ENCODE measurements around the gene DUSP21.

The DUSP21 gene

DNA sequence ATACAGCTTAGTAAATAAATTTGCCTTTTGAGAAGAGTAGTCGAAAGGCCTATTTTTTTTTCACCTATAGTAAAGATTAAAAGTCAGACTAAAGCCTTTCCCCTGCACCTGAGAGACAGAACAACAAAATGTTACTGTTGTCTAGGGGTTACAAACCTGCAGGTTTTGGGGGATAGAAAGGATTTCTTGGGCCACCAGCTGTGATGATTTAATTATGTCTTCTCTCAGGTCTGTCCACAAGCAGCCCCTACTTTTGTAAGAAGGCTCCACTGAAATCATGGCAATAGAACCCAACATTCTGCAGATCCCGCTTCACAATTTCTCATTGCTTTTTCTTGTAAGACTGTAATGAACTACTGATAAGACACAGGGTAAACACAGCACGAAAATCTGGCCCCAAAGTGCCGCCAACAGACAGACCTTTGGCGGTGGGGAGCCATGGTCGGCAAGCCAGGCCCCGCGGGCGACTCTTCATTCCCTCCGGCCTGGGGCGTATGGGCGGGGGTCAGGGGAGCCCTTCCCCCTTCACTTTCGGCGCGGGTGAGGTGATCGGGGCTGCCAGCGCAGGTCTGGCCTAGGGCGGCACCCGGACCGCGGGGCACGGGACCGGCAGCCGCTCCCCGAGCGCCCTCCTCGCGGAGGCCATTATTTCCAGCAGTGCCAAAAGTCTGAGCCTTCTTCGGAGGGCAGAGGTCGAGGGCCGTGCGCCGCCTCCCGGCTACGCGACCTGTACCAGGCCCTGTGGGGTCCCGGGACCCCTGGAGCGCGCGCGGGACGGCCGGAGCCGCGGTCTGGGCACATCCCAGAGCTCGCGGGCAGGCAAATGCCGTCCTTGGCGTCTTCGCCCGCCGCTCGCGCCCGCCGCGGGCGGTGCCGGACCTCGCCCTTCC, 28.4 kb downstream of the DUSP21 start:
- TF ChIP-seq SNAI2 (CRISPR knock-in tag; IDR thresholded peaks at IDR 0.05) (no peak), ZNF565 (CRISPR knock-in tag; conservative IDR thresholded peaks at IDR 0.05; ENCODE audit: low read depth) (no peak), ZNF8 (CRISPR knock-in tag; IDR thresholded peaks at IDR 0.05) (no peak), TOX (CRISPR knock-in tag; IDR thresholded peaks at IDR 0.05; ENCODE audit: borderline replicate concordance) (no peak), ZFP30 (CRISPR knock-in tag; IDR thresholded peaks at IDR 0.05) (no peak), CSDC2 (CRISPR knock-in tag; IDR thresholded peaks at IDR 0.05) (no peak), OSR1 (CRISPR knock-in tag; IDR thresholded peaks at IDR 0.05) (no peak), RARB (CRISPR knock-in tag; IDR thresholded peaks at IDR 0.05) (no peak), GLIS3 (CRISPR knock-in tag; IDR thresholded peaks at IDR 0.05) (no peak), ESRRG (CRISPR knock-in tag; IDR thresholded peaks at IDR 0.05) (no peak), BACH2 (CRISPR knock-in tag; IDR thresholded peaks at IDR 0.05; ENCODE audit: borderline replicate concordance) (no peak), PPARA (CRISPR knock-in tag; IDR thresholded peaks at IDR 0.05; ENCODE audit: borderline replicate concordance) (no peak)
- TF ChIP-seq, protein P1, sequence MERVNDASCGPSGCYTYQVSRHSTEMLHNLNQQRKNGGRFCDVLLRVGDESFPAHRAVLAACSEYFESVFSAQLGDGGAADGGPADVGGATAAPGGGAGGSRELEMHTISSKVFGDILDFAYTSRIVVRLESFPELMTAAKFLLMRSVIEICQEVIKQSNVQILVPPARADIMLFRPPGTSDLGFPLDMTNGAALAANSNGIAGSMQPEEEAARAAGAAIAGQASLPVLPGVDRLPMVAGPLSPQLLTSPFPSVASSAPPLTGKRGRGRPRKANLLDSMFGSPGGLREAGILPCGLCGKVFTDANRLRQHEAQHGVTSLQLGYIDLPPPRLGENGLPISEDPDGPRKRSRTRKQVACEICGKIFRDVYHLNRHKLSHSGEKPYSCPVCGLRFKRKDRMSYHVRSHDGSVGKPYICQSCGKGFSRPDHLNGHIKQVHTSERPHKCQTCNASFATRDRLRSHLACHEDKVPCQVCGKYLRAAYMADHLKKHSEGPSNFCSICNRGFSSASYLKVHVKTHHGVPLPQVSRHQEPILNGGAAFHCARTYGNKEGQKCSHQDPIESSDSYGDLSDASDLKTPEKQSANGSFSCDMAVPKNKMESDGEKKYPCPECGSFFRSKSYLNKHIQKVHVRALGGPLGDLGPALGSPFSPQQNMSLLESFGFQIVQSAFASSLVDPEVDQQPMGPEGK (CRISPR knock-in tag; IDR thresholded peaks at IDR 0.05; ENCODE audit: borderline replicate concordance) = no peak
- TF ChIP-seq, protein P2, sequence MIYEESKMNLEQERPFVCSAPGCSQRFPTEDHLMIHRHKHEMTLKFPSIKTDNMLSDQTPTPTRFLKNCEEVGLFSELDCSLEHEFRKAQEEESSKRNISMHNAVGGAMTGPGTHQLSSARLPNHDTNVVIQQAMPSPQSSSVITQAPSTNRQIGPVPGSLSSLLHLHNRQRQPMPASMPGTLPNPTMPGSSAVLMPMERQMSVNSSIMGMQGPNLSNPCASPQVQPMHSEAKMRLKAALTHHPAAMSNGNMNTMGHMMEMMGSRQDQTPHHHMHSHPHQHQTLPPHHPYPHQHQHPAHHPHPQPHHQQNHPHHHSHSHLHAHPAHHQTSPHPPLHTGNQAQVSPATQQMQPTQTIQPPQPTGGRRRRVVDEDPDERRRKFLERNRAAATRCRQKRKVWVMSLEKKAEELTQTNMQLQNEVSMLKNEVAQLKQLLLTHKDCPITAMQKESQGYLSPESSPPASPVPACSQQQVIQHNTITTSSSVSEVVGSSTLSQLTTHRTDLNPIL (CRISPR knock-in tag; IDR thresholded peaks at IDR 0.05; ENCODE audit: low read depth) = no peak
- TF ChIP-seq, protein P3, sequence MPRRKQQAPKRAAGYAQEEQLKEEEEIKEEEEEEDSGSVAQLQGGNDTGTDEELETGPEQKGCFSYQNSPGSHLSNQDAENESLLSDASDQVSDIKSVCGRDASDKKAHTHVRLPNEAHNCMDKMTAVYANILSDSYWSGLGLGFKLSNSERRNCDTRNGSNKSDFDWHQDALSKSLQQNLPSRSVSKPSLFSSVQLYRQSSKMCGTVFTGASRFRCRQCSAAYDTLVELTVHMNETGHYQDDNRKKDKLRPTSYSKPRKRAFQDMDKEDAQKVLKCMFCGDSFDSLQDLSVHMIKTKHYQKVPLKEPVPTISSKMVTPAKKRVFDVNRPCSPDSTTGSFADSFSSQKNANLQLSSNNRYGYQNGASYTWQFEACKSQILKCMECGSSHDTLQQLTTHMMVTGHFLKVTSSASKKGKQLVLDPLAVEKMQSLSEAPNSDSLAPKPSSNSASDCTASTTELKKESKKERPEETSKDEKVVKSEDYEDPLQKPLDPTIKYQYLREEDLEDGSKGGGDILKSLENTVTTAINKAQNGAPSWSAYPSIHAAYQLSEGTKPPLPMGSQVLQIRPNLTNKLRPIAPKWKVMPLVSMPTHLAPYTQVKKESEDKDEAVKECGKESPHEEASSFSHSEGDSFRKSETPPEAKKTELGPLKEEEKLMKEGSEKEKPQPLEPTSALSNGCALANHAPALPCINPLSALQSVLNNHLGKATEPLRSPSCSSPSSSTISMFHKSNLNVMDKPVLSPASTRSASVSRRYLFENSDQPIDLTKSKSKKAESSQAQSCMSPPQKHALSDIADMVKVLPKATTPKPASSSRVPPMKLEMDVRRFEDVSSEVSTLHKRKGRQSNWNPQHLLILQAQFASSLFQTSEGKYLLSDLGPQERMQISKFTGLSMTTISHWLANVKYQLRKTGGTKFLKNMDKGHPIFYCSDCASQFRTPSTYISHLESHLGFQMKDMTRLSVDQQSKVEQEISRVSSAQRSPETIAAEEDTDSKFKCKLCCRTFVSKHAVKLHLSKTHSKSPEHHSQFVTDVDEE (CRISPR knock-in tag; IDR thresholded peaks at IDR 0.05) = no peak
- TF ChIP-seq, protein P4, sequence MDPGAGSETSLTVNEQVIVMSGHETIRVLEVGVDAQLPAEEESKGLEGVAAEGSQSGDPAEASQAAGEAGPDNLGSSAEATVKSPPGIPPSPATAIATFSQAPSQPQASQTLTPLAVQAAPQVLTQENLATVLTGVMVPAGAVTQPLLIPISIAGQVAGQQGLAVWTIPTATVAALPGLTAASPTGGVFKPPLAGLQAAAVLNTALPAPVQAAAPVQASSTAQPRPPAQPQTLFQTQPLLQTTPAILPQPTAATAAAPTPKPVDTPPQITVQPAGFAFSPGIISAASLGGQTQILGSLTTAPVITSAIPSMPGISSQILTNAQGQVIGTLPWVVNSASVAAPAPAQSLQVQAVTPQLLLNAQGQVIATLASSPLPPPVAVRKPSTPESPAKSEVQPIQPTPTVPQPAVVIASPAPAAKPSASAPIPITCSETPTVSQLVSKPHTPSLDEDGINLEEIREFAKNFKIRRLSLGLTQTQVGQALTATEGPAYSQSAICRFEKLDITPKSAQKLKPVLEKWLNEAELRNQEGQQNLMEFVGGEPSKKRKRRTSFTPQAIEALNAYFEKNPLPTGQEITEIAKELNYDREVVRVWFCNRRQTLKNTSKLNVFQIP (CRISPR knock-in tag; IDR thresholded peaks at IDR 0.05; ENCODE audit: borderline replicate concordance, low read depth) = no peak
- ATAC-seq = peak; percentile 55

DNA sequence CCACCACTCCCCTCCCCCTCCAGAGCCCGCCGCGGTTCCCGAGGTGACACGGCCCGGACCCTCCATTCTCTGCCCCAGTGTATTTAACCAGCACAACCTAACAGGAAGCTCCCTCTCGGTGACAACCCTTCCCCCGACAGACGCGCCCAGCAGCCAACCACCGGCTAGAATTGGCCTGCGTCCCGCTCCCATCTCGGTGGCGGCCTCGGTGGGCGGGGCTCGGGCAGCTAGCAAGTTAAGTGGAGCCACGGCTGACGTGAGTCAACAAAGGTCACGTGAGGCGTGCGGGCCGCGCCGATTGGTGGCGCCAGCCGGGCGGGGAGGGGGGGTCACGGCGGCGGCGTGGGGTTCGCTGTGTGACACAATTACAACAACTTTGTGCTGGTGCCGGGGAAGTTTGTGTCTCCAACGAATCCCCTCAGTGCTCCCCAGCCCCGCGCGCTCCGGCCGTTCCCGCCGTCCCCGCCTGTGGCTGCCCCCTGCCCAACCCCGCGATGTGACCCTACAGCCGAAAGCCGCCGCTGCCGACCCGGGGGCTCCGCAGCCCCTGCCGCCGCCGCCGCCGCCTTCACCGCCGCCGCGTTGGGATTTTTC, 29.1 kb downstream of the DUSP21 start, which contains the start of gene KDM6A:
KDM6A (plus strand) TSS at position 368 of the 594 bp plus-strand sequence. CDS start 364 bp downstream, outside the sequence.
- TF ChIP-seq ZFP30 (CRISPR knock-in tag; IDR thresholded peaks at IDR 0.05) (no peak), ZNF70 (CRISPR knock-in tag; IDR thresholded peaks at IDR 0.05) (peak; percentile 18; the same call in 1 of the 2 replicates)
- ATAC-seq = peak; percentile 88

DNA sequence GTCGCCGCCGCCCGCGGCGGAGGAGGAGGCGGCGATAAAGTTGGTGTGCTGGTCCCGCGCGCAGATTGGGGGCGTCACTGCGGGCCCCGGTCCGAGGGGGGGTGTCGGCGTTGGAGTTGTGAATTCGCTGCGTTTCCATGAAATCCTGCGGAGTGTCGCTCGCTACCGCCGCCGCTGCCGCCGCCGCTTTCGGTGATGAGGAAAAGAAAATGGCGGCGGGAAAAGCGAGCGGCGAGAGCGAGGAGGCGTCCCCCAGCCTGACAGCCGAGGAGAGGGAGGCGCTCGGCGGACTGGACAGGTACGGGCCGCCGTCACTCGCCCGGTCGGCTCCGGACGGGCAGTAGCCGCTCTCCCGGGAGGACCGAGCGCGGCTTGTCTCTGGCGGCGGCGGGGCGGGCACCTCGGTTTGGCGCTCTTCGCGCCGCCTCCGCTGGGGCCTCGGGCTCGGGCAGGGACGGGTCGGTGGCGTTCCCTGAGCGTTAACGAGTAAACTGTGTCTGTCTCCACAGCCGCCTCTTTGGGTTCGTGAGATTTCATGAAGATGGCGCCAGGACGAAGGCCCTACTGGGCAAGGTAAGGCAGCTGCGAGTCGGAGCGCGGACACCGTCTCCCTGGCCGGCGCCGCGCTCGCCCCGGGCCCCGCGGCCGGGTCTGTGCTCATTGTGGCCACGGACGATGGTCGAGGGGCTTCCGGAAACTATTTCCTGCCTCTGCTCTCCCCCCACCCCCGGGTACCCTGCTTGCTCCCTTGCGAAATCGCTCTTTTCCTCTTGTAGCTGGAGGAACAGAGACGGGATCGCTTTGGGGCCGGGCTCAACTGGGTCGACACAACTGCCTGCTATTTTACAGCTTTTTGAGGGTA, 29.8 kb downstream of the DUSP21 start:
- ATAC-seq = peak; percentile 41
- TF ChIP-seq, protein P5, sequence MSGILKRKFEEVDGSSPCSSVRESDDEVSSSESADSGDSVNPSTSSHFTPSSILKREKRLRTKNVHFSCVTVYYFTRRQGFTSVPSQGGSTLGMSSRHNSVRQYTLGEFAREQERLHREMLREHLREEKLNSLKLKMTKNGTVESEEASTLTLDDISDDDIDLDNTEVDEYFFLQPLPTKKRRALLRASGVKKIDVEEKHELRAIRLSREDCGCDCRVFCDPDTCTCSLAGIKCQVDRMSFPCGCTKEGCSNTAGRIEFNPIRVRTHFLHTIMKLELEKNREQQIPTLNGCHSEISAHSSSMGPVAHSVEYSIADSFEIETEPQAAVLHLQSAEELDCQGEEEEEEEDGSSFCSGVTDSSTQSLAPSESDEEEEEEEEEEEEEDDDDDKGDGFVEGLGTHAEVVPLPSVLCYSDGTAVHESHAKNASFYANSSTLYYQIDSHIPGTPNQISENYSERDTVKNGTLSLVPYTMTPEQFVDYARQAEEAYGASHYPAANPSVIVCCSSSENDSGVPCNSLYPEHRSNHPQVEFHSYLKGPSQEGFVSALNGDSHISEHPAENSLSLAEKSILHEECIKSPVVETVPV (CRISPR knock-in tag; IDR thresholded peaks at IDR 0.05) = no peak
- no peak for TF ChIP-seq ARNTL (CRISPR knock-in tag; IDR thresholded peaks at IDR 0.05; ENCODE audit: borderline replicate concordance, low read depth)
- no peak for TF ChIP-seq PPARA (CRISPR knock-in tag; IDR thresholded peaks at IDR 0.05; ENCODE audit: borderline replicate concordance)
- TF ChIP-seq BACH2 (CRISPR knock-in tag; IDR thresholded peaks at IDR 0.05; ENCODE audit: borderline replicate concordance) = no peak
- TF ChIP-seq, protein P4 (CRISPR knock-in tag; IDR thresholded peaks at IDR 0.05; ENCODE audit: borderline replicate concordance, low read depth) = no peak
- no peak for TF ChIP-seq ESRRG (CRISPR knock-in tag; IDR thresholded peaks at IDR 0.05)
- no peak for TF ChIP-seq ZNF565 (CRISPR knock-in tag; conservative IDR thresholded peaks at IDR 0.05; ENCODE audit: low read depth)
- no peak for TF ChIP-seq ZFP30 (CRISPR knock-in tag; IDR thresholded peaks at IDR 0.05)
- TF ChIP-seq, protein P3 (CRISPR knock-in tag; IDR thresholded peaks at IDR 0.05) = no peak
